Medulla oblongata (tissue), 1 donor: ENCODE measurements around the gene NPBWR2.

Experiments
- DNase-seq: peaks from one replicate; pipeline ENCODE4 v3.0.0-alpha.2; 2015; ENCODE audit errors: extremely low spot score

The NPBWR2 gene

GRCh38 chr20:64072498-64073063 is 34.8 kb downstream of the NPBWR2 start:
- DNase-seq: no peak

- no peak for DNase-seq
Measured at GRCh38 chr20:64071341-64072332, 35.7 kb downstream of the NPBWR2 start.

GRCh38 chr20:64070244-64070993 is 36.9 kb downstream of the NPBWR2 start:
- DNase-seq: no peak

DNA sequence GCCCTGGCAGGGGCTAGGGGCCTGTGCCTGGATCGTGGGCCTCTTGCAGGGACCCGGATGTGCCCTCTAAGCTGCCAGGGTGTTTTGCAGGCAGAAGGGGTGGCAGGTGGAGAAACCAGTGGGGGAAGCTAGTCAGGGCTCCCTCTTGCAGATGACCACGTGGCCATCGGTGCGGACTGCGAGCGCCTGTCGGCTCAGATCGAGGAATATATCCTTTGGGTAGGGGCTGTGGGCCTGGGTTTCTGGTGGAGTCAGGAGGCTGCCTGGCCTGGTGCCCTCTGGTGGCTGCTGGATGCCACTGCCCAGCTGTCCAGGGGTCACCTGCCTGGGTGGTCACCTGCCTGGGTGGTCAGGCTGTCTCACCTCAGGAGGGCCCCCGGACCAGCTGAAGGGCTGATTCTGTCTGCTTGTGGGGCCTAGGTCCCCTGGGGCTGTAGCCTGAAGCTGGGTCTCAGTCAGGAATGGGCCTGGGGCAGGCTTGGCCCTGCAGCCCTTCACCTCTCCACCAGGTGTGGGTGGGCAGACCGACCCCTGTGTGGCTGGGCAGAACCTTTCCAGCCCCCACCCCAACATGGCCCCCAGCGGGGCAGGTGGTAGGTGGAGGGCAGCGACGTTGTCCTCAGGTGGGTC is 37.6 kb downstream of the NPBWR2 start:
- no peak for DNase-seq

GRCh38 chr20:64069209-64069613 is 38.2 kb downstream of the NPBWR2 start:
- no peak for DNase-seq

DNA sequence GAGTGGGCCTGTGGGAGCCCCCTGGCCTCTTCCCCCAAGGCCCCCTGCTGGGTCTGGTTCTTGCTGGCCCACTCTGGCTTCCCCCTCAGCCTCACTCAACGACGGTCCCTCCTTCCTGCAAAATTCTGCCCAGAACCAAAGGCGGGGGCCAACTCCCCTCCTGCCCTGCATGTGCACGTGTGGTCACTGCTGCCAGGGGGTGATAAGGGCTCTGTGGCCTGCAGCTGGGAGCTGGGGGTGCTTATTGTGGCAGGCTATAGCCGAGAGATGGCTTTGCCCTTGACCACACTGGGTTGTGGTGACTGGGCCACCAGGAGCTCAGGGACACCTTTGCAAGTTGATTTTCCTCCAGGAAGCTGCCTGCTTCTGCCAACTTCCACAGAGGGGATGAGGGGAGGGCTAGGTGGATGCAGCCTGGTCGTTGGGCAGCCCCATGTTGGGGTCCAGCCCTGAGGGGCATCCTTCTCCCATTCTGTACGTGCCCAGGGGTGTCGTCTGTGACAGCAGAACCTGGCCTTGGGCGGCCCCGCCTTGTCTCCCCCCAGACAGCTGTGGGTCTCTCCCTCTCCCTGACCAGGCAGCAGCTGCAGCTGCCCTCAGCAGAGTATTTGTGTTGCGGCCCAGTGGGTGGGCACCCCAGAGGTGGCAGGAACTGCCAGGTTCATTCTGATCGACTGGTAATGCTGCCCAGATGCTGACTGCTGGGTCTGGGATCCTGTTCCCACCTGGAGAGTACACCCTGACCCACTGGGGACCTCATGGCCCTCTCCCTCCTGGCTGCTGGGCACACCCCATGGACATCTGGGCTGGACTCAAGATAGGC is 38.8 kb downstream of the NPBWR2 start:
- no peak for DNase-seq

- no peak for DNase-seq
Measured at GRCh38 chr20:64067733-64068307, 39.5 kb downstream of the NPBWR2 start.

- DNase-seq: no peak
Measured at GRCh38 chr20:64067005-64067632, 40.2 kb downstream of the NPBWR2 start.

GRCh38 chr20:64065974-64066343 is 41.4 kb downstream of the NPBWR2 start:
- no peak for DNase-seq

GRCh38 chr20:64065062-64065973 is 42.0 kb downstream of the NPBWR2 start:
- DNase-seq: no peak

DNA sequence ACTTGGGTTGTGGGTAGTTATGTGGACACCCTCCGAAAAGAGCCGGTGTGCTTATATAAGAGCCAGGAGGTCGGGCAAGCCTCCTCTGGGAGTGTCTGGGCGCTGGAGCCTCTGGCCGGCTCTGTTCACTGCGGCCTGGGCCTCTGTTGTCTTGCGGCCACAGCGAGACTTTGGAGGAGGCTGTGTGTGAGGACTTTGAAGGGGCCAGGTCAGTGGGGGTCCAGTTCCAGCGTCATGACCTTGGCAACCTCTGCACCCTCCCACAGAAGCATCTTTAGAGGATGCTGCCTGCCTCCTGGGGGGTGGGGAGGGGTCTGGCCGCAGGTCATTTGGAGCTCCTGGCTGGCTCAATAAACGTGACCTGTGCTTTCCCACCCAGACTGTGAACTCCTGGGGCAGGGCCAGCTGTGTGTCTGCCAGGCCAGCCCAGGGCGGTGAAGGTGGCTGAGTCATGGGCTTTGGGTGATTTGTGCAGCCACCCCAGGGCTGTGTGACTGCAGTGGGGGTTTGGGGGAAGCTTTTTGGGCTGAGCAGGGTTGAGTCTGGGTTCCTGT is 43.1 kb downstream of the NPBWR2 start:
- DNase-seq: no peak

GRCh38 chr20:64063389-64064144 is 43.8 kb downstream of the NPBWR2 start:
- no peak for DNase-seq

GRCh38 chr20:64062596-64063388 is 44.6 kb downstream of the NPBWR2 start, which contains the start of gene TCEA2:
TSS of gene TCEA2 (plus strand) at chr20:64063198. CDS start at chr20:64063313, 115 bp downstream.
- DNase-seq: peak; percentile 98

DNA sequence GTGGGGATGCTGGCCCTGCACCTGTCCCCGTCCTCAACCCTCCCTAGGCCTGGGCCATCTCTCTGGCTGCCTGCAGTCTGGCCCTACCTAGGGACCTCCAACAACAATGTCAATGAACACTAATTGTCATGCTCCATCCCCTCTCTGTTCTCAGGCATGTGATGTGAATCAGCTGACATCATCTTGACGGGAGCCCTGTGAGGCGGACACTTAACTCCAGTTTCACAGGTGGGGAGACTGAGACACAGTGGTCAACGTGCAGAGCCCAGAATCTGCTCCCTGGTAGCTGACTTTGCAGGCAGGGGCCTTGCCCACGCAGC is 45.1 kb downstream of the NPBWR2 start:
- DNase-seq: peak; percentile 60

GRCh38 chr20:64058536-64058935 is 48.8 kb downstream of the NPBWR2 start:
- DNase-seq: no peak

DNA sequence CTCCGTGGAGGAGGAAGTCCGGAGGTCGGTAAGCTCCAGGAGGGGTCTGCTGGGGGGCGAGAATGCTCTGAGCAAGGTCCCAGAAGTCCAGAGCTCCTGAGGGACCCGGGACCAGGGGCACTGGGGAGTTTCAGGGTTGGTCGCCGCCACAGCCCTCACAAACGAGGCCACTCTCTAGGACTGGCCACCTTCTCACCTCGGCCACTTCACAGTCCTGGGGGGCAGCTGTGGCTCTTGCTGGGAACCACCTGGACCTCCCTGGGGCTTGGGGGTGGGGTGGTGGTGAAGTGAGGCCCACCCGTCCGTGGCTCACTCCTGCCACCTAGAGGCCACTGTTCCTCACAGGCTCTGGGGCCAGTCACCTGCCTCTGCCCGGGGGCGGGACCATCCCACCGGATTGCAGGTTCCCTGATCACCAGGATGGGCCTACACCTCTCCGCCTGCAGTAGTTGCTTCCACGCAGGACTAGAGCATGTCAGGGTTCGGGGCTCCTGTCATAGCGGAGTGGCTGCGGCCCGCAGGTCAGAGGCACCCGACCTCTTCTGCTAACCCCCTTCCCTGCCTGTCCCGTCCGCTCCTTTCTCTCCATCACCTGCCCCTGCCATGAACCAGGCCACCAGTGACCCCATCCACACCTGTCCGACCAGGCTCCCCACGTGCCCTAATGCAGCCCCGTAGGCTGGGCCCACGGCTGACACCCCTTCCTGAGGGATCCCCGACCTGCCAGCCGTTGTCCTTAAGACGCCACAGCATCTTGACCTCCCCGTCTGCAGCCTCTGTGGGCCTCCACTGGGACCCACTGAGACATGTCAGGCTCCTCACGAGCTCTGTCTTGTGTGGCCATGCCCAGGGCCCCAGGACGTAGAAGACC is 49.5 kb downstream of the NPBWR2 start:
- peak; percentile 38 for DNase-seq
